Chondrocyte (in vitro differentiated cells): Measurements from ENCODE around the gene TIMM29. TPM values are rescaled to one million over a fixed set of nuclear protein-coding genes. Genes with fewer than 3 reads are reported as not detected.

Source experiments
- DNase-seq: peaks from one replicate; pipeline ENCODE4 v3.0.0; 2021; ENCODE audit warnings: mixed read lengths, low spot score
- H3K27ac Mint-ChIP-seq: one replicate; pipeline ENCODE4 v1.8.0; 2021; ENCODE audit warnings: mild to moderate bottlenecking, moderate library complexity, mixed read lengths; ENCODE audit not compliant: unreplicated experiment
- H3K27me3 Mint-ChIP-seq: 2 replicates; pipeline ENCODE4 v1.8.0; 2021; ENCODE audit warnings: low read depth, mixed read lengths
- H3K36me3 Mint-ChIP-seq: 2 replicates; pipeline ENCODE4 v1.8.0; 2021; ENCODE audit warnings: low read depth, mixed read lengths
- H3K4me1 Mint-ChIP-seq: 2 replicates; pipeline ENCODE4 v1.8.0; 2021; ENCODE audit warnings: low read depth, mild to moderate bottlenecking, mixed read lengths
- H3K4me3 Mint-ChIP-seq: one replicate; pipeline ENCODE4 v1.8.0; 2021; ENCODE audit warnings: mild to moderate bottlenecking, moderate library complexity, mixed read lengths; ENCODE audit not compliant: unreplicated experiment
- H3K9me3 Mint-ChIP-seq: 2 replicates; pipeline ENCODE4 v1.8.0; 2021; ENCODE audit warnings: low read depth, mixed read lengths
- total RNA-seq: library from RNA; stranded (reverse); gene quantifications from 3 replicates; pipeline ENCODE4 v1.2.1, GENCODE V29; 2021
- TF ChIP-seq, protein P1 (sequence below): fragments of 200-600 bp; sonication (generic); IDR thresholded peaks from 2 replicates; pipeline ENCODE4 v1.5.0; 2021; ENCODE audit warnings: antibody characterized with exemption, mild to moderate bottlenecking, moderate library complexity

Gene TIMM29
- total RNA-seq, 1 donor from 2014 or later, result 24.2 TPM

DNA sequence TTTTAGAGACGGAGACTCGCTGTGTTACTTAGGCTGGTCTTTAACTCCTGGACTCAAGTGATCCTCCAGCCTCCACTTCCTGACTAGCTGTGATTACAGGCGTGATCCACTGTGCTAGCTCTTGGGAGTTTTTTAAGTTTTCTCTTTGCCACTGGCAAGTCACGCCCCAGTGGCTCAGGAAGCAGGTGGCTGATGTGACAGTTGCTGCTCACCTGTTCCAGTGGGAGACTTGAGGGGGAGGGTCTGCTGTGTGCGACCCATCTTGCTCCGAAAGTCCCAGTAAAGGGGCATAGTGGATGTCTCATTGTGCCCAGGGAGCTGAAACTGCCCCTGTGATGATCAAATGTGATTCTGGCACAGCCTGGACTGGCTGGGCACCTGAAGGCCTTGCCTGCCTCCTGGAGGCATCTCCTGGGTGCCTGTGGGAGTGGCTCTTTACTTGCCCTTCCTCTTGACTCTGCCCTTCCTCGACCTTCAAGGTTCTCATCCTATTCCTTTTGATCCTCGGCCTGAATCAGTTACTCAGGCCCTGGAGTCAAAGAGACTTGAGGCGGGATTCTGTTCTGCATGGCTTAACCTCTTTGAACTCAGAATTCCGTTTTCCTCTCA is 40.0 kb downstream of the TIMM29 start:
- H3K36me3 Mint-ChIP-seq, result no peaks in the 10 kb centered on the region
- no peak overlapping the region for H3K4me3 Mint-ChIP-seq
- peak overlapping the region; percentile 67 for H3K27ac Mint-ChIP-seq
- no peaks in the 10 kb centered on the region for H3K9me3 Mint-ChIP-seq
- no peak for DNase-seq
- peaks cover 34% of the 10 kb centered on the region for H3K4me1 Mint-ChIP-seq
- TF ChIP-seq, protein P1, sequence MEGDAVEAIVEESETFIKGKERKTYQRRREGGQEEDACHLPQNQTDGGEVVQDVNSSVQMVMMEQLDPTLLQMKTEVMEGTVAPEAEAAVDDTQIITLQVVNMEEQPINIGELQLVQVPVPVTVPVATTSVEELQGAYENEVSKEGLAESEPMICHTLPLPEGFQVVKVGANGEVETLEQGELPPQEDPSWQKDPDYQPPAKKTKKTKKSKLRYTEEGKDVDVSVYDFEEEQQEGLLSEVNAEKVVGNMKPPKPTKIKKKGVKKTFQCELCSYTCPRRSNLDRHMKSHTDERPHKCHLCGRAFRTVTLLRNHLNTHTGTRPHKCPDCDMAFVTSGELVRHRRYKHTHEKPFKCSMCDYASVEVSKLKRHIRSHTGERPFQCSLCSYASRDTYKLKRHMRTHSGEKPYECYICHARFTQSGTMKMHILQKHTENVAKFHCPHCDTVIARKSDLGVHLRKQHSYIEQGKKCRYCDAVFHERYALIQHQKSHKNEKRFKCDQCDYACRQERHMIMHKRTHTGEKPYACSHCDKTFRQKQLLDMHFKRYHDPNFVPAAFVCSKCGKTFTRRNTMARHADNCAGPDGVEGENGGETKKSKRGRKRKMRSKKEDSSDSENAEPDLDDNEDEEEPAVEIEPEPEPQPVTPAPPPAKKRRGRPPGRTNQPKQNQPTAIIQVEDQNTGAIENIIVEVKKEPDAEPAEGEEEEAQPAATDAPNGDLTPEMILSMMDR, result no peak
- H3K27me3 Mint-ChIP-seq, result no peaks in the 10 kb centered on the region

DNA sequence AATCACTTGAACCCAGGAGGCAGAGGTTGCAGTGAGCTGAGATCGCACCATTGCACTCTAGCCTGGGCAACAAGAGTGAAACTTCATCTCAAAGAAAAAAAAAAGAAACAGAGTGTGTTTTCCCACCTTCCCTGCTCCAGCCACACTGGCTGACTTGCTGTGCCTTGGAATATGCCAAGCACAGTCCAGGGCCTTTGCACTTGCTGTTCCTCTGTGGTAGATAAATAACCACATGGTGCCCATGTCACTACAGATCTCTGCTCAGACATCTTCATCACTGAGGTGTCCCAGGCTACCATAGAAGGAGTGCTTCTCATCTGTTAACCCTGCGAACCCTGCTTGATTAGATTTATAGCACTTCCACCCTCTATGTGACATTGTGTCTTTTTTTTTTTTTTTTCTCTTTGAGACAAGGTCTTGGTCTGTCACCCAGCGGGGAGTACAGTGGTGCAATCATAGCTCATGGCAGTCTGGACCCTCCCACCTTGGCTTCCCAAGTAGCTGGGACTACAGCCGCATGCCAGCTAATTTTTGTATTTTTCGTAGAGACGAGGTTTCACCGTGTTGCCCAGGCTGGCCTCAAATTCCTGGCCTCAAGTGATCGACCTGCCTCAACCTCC is 42.6 kb downstream of the TIMM29 start:
- H3K4me1 Mint-ChIP-seq, result peaks cover 36% of the 10 kb centered on the region
- TF ChIP-seq, protein P1, result no peak
- no peaks in the 10 kb centered on the region for H3K9me3 Mint-ChIP-seq
- H3K4me3 Mint-ChIP-seq, result no peak overlapping the region
- H3K27me3 Mint-ChIP-seq, result no peaks in the 10 kb centered on the region
- H3K27ac Mint-ChIP-seq, result no peak overlapping the region
- DNase-seq, result no peak
- no peaks in the 10 kb centered on the region for H3K36me3 Mint-ChIP-seq

DNA sequence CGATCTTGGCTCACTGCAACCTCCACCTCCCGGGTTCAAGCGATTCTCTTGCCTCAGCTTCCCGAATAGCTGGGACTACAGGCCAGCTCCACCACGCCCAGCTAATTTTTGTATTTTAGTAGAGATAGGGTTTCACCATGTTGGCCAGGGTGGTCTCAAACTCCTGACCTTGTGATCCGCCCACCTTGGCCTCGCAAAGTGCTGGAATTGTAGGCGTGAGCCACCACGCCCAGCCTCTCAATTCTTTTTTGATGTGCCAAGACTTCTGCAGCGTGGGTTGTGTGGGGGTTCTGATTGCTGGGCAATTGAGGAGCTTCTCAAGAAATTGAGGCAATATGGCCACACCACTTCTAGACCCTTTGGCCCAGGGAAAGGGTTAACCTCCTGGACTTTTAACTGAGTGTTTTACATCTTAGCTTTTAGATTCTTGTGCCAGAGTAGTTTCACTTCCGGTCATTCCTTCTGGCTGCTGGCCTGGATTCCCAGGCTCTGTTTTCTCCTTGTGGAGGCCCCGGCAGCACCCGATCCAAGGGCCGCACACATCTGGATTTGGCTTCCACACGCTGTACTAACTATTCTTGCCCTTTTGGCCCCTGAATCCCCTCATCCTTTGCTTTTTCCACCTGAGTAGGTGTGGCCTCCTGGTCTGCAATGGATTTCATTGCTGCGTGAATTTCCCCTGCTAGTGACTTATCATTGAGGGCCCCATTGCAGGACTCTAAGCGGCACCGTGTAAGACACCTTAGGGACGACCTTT is 46.9 kb downstream of the TIMM29 start:
- no peak for DNase-seq
- Mint-ChIP-seq H3K4me3 (peak overlapping the region; percentile 26), H3K27me3 (no peaks in the 10 kb centered on the region), H3K27ac (peak overlapping the region; percentile 94), H3K9me3 (no peaks in the 10 kb centered on the region), H3K36me3 (no peaks in the 10 kb centered on the region), H3K4me1 (peaks cover 29% of the 10 kb centered on the region)
- TF ChIP-seq, protein P1, result no peak

DNA sequence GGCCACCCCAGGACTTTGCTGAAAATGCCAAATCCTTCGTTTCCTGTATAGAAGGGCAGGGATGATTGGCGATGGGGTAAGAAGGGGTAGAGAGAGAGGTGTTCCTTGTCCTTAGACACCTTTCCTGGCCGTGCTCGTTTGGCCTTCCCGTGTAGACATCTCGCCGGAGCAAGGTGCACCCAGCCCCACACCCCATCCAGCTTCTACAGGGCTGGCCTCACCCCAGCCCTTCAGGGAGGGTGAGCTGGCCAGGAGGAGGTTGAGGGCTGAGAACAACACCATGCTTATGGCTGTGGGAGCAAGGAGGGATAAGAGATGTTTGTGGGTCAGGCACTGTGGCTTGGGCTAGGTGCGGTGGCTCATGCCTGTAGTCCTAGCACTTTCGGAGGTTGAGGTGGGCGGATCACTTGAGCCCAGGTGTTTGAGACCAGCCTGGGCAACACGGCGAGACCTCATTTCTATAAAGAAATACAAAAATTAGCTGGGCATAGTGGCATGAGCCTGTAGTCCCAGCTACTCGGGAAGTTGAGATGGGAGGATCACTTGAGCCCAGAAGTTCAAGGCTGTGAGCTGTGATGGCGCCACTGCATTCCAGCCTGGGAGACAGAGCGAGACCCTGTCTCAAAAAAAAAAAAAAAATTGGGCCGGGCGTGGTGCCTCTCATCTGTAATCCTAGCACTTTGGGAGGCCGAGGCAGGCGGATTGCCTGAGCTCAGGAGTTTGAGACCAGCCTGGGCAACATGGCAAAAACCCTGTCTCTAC is 47.7 kb downstream of the TIMM29 start:
- no peak for DNase-seq
- Mint-ChIP-seq H3K27me3 (no peaks in the 10 kb centered on the region), H3K27ac (peak overlapping the region; percentile 94), H3K4me1 (peaks cover 35% of the 10 kb centered on the region), H3K36me3 (no peaks in the 10 kb centered on the region), H3K4me3 (no peak overlapping the region), H3K9me3 (no peaks in the 10 kb centered on the region)
- TF ChIP-seq, protein P1, result no peak

DNA sequence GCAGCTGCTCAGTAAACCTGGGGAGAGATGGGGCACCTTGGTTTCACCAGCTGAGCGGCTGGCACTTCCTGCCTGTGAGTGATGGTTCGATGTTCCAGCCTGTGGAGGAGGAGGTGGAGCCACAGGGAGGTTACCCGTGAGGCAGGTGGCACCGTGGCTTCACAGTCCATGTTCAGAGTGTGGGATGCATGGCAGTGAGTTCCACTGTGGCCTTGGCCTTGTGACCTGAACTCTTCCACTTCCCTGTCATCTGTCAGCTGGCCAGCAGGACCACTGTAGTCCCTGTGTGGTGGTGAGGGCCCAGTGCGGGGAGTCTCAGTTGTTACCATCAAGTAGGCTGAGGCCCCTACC is 49.1 kb downstream of the TIMM29 start:
- Mint-ChIP-seq H3K27ac (peak overlapping the region; percentile 69), H3K4me1 (peaks cover 38% of the 10 kb centered on the region), H3K36me3 (no peaks in the 10 kb centered on the region), H3K4me3 (no peak overlapping the region), H3K9me3 (no peaks in the 10 kb centered on the region), H3K27me3 (no peaks in the 10 kb centered on the region)
- DNase-seq, result no peak
- TF ChIP-seq, protein P1, result no peak
